Ishikawa (cell line): ENCODE results near the gene GPR55.

ENCODE experiments used
- CEBPB ChIP-seq: IDR thresholded peaks from 2 replicates; pipeline ENCODE4 v1.6.1; 2012
- CREB1 ChIP-seq: IDR thresholded peaks from 2 replicates; pipeline ENCODE4 v1.6.1; 2012; ENCODE audit warnings: low read depth
- EGR1 ChIP-seq: IDR thresholded peaks from 2 replicates; pipeline ENCODE4 v1.6.1; 2012
- EP300 ChIP-seq: IDR thresholded peaks from 2 replicates; pipeline ENCODE4 v1.6.1; 2012; ENCODE audit warnings: borderline replicate concordance
- FOXM1 ChIP-seq: IDR thresholded peaks from 2 replicates; pipeline ENCODE4 v1.6.1; 2012; ENCODE audit warnings: low read depth, borderline replicate concordance
- MAX ChIP-seq: IDR thresholded peaks from 2 replicates; pipeline ENCODE4 v1.6.1; 2012
- NFIC ChIP-seq: IDR thresholded peaks from 2 replicates; pipeline ENCODE4 v1.6.1; 2012
- RAD21 ChIP-seq: IDR thresholded peaks from 2 replicates; pipeline ENCODE4 v1.6.1; 2012; ENCODE audit warnings: low read depth
- REST ChIP-seq: IDR thresholded peaks from 2 replicates; pipeline ENCODE4 v1.6.1; 2012; ENCODE audit warnings: low read depth, mild to moderate bottlenecking
- TAF1 ChIP-seq: IDR thresholded peaks from 2 replicates; pipeline ENCODE4 v1.6.1; 2012; ENCODE audit warnings: low read depth, mild to moderate bottlenecking
- TCF12 ChIP-seq: IDR thresholded peaks from 2 replicates; pipeline ENCODE4 v1.6.1; 2012; ENCODE audit warnings: low read depth
- TEAD4 ChIP-seq: IDR thresholded peaks from 2 replicates; pipeline ENCODE4 v1.6.1; 2012
- USF1 ChIP-seq: IDR thresholded peaks from 2 replicates; pipeline ENCODE4 v1.6.1; 2012
- YY1 ChIP-seq: IDR thresholded peaks from 2 replicates; pipeline ENCODE4 v1.6.1; 2012; ENCODE audit warnings: low read depth
- ZBTB7A ChIP-seq: IDR thresholded peaks from 2 replicates; pipeline ENCODE4 v1.6.1; 2012; ENCODE audit warnings: low read depth

GPR55 gene

GRCh38 chr2:230871361-230872150 is 53.5 kb downstream of the GPR55 start:
- no peak for TF ChIP-seq EP300
- no peak for TF ChIP-seq EGR1
- TF ChIP-seq YY1: no peak
- TF ChIP-seq MAX: no peak
- no peak for TF ChIP-seq TCF12
- TF ChIP-seq NFIC: no peak
- TF ChIP-seq ZBTB7A: no peak
- no peak for TF ChIP-seq FOXM1
- TF ChIP-seq TEAD4: no peak
- TF ChIP-seq USF1: no peak
- TF ChIP-seq CEBPB: no peak
- no peak for TF ChIP-seq REST
- no peak for TF ChIP-seq RAD21
- TF ChIP-seq CREB1: no peak

- TF ChIP-seq CREB1 (no peak), EGR1 (no peak), RAD21 (no peak), YY1 (no peak), NFIC (no peak), FOXM1 (no peak), USF1 (no peak), TAF1 (no peak), EP300 (no peak), MAX (no peak), TEAD4 (no peak), ZBTB7A (no peak), CEBPB (no peak)
These were observed 54.3 kb downstream of the GPR55 start for GRCh38 chr2:230870544-230871360.

- TF ChIP-seq CREB1 (no peak), TCF12 (no peak), RAD21 (no peak), REST (no peak)
These were observed 55.0 kb downstream of the GPR55 start for GRCh38 chr2:230869914-230870543.

- no peak for TF ChIP-seq FOXM1
- no peak for TF ChIP-seq TAF1
- TF ChIP-seq CEBPB: no peak
These were observed 55.8 kb downstream of the GPR55 start for GRCh38 chr2:230868947-230869913.
